Erythroblast (primary cell): ENCODE measurements around the gene NARF.

Experiments used
- GATA1 ChIP-seq: IDR thresholded peaks from 2 replicates; pipeline ENCODE4 v1.6.1; 2011; ENCODE audit warnings: low read depth, mild to moderate bottlenecking, control low read depth, low read length, moderate library complexity
- POLR2A ChIP-seq: IDR thresholded peaks from 2 replicates; pipeline ENCODE4 v1.6.1; 2011; ENCODE audit warnings: mild to moderate bottlenecking, low read length

DNA sequence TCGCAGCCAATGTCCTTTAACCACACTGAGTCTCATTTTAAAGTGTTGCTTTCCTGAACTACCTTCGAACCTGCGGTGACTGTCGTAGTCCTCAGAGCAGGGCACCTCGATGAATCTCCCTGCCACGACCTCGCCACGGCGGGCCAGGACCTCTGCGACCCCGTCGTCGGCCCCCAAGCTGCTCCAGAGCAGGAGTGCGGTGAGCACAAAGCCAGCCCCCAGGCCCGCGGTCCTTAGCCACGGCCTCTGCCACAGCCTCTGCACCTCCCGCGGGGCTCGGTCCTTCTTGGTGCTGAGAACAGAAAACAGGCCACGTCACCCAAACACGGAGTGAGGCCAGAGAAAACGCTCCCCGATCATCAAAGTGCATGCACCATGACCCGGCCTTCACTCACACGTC lies 43.2 kb upstream of the NARF start:
- TF ChIP-seq POLR2A, result no peak
- TF ChIP-seq GATA1, result no peak
